ENCODE data around the gene CWC25. TPM values are rescaled to one million over a fixed set of nuclear protein-coding genes. Genes with fewer than 3 reads are reported as not detected.
A peak's percentile ranks its signal among the peaks of the same experiment; 100 is the strongest.

CWC25 gene
- total and polyA plus RNA-seq, 2 experiments from 2014 or later: 9.4 to 14.6 TPM

DNA sequence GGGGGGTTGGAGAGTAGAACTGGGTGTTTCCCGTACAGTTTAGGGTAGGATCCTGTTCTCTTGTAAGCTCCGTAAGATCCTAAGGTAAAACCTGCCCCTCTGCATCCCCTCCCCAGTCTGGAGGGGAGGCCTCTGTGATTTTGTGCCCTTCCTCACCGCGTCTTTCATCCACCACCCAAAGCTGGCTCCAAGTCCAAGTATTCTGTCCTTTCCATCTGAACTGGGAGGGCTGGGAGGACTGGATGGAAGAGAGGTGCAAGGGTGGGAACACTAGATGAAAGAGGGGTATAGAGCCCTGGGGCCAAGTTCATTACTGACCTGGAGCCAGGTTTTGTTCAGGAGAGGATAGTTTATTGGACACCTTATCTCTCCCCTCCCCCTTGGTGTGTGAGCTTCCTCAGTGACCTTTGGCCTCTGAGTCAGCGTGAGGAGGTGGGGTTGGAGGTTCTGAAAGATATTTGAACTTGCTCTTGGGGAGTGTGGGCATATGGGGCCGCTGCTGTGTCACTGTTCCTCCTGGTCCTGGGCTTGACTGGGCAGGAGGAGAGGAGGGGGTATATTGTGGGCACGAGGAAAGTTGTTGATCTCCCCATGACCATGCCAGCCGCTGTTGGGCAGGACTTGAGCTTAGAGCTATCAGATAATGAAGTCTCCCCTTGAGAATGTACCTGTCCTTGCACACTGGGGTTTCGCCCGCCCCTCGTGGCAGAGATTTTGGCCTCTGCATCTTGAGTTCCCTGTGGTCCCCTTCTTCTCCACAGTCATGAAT, 46.3 kb upstream of the CWC25 start:
- peak overlapping the region; percentile 82 for H3K27ac ChIP-seq
- TF ChIP-seq, protein P1, sequence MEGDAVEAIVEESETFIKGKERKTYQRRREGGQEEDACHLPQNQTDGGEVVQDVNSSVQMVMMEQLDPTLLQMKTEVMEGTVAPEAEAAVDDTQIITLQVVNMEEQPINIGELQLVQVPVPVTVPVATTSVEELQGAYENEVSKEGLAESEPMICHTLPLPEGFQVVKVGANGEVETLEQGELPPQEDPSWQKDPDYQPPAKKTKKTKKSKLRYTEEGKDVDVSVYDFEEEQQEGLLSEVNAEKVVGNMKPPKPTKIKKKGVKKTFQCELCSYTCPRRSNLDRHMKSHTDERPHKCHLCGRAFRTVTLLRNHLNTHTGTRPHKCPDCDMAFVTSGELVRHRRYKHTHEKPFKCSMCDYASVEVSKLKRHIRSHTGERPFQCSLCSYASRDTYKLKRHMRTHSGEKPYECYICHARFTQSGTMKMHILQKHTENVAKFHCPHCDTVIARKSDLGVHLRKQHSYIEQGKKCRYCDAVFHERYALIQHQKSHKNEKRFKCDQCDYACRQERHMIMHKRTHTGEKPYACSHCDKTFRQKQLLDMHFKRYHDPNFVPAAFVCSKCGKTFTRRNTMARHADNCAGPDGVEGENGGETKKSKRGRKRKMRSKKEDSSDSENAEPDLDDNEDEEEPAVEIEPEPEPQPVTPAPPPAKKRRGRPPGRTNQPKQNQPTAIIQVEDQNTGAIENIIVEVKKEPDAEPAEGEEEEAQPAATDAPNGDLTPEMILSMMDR (IDR thresholded peaks at IDR 0.05; ENCODE audit: low read depth, low read length): peak; percentile 6
- no peaks in the 10 kb centered on the region for H3K9me3 ChIP-seq (ENCODE audit: low read depth)
- H3K4me1 ChIP-seq (ENCODE audit: low read depth): peaks cover 29% of the 10 kb centered on the region
- no peaks in the 10 kb centered on the region for H3K27me3 ChIP-seq
- no peaks in the 10 kb centered on the region for H3K36me3 ChIP-seq
- peak; percentile 52 to 69 for DNase-seq (ENCODE audit: low read depth in 1 of 2, low spot score in 1 of 2)
- peak overlapping the region; percentile 66 for H3K4me3 ChIP-seq

DNA sequence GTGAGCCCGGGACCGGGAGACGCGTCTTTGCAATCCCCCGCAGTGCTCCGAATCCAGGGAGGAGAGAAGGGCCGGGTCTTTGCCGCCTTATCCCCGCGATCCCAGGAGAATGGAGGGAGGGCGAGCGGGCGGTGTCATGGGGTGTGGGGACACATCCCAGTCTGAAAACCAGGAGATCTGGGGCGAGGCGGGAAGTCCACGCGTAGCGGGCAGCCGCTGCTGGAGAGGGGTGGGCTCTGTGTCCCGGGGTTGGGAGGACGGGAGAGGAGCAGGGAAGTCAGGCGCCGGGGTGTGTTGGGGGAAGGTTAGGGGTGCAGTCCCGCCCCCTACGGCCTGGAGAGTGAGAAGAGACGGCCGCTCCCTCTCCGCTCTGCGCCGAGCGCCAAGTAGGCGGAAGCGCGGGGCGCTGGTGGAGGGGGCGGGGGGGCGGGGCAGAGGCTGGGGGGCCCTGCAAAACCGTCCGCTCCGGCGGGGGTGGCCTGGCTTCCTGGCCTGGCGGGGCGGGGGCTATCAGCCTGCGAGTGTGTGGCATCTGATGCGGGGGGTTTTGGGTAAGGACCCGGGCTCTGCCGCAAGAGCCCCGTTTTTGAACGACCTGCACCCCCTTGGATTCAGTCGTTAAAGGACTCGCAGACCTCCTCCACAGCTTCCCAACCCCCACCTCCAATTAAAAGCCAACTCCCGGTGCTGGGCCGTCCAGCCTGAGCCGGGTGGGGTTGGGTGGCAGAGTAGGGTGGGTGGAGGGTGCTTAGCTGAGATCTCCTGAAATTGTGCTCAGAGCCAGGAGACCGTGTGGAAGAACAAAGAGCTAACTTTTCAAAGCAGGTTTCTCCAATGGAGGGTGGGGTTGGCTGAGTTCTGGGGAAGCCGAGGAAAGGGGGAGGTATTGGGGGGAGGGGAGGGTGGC, 45.4 kb upstream of the CWC25 start:
- TF ChIP-seq, protein P1 (IDR thresholded peaks at IDR 0.05; ENCODE audit: low read depth, low read length): no peak
- H3K27ac ChIP-seq: peak overlapping the region; percentile 82
- H3K4me3 ChIP-seq: peak overlapping the region; percentile 66
- no peaks in the 10 kb centered on the region for H3K9me3 ChIP-seq (ENCODE audit: low read depth)
- peaks cover 29% of the 10 kb centered on the region for H3K4me1 ChIP-seq (ENCODE audit: low read depth)
- H3K27me3 ChIP-seq: no peaks in the 10 kb centered on the region
- DNase-seq (ENCODE audit: low read depth in 1 of 2, low spot score in 1 of 2): peak; percentile 65 to 67
- H3K36me3 ChIP-seq: no peaks in the 10 kb centered on the region

DNA sequence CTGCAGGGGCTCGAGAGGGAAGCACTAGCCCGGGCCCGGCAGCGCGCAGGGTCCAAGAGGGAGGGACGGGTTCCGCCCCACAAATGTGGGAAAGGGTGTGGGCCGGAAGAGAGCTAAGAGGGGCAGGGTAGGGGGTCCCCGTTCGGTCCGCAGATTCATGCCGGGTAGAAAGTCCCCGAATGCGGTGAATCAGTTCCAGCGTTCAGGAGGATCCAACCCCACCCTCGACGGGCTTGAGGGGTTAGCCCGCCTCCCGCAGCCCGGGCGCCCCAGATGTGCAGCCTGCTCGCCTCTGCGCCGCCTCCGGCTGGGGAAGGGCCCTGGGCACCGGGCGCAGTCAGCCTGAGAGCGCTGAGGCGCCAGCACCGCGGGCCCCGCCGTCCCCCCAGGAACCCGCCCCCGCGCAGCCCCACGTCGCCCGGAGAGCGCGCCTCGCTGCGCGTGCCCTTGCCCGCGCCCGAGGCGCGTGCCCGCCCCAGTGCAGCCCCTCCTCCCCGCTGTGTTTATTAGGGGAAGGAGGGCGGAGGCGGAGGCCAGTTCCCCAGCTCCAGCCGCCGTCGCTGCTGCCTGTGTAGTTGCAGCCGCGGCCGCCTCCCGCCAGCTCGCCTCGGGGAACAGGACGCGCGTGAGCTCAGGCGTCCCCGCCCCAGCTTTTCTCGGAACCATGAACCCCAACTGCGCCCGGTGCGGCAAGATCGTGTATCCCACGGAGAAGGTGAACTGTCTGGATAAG, 44.6 kb upstream of the CWC25 start, which contains the start of gene LASP1:
Gene LASP1 (plus strand): TSS at position 533 of the 733 bp plus-strand sequence. CDS start 132 bp downstream, at position 665.
- no peaks in the 10 kb centered on the region for H3K36me3 ChIP-seq
- H3K27me3 ChIP-seq: no peaks in the 10 kb centered on the region
- peak within 1 kb of the TSS; percentile 82 for H3K27ac ChIP-seq
- TF ChIP-seq, protein P1 (IDR thresholded peaks at IDR 0.05; ENCODE audit: low read depth, low read length): no peak
- no peaks in the 10 kb centered on the region for H3K9me3 ChIP-seq (ENCODE audit: low read depth)
- DNase-seq (ENCODE audit: low read depth in 1 of 2, low spot score in 1 of 2): peak; percentile 92 to 93
- peaks cover 21% of the 10 kb centered on the region for H3K4me1 ChIP-seq (ENCODE audit: low read depth)
- peak within 1 kb of the TSS; percentile 66 for H3K4me3 ChIP-seq

DNA sequence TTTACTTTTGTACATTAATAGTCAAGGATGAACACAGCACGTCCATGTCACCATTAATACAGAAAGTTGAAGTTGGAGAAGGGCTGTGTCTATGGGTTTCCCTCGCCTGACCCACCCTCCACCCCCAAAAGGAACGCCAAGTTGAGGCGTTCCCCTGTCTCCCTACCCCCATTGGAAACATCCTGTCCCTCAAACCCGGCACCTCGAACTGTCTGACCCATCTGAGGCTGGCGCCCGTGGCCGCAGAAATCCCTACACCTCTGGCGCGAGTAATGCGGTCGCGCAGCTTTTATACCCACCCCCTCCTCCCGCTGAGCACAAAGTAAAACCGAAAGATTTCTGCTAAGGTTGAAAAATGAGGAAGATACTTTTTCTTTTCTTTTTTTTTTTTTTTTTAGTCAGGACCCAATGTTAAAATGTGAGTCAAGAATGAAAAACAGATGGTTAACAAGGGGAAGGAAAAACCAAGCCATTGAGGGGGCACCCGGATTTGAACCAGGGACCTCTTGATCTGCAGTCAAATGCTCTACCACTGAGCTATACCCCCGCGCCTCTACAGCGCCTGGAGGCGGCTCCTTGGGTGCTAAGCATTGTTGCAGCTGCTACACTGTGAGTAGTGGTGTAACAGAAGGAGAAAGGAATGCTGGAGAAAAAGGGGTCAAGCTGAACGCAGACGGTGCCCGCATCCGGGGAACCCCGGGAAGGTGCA, 43.9 kb upstream of the CWC25 start:
- TF ChIP-seq, protein P1 (IDR thresholded peaks at IDR 0.05; ENCODE audit: low read depth, low read length): peak; percentile 37
- Histone ChIP-seq H3K4me3 (peak overlapping the region; percentile 66), H3K4me1 (ENCODE audit: low read depth) (peaks cover 14% of the 10 kb centered on the region), H3K27me3 (no peaks in the 10 kb centered on the region), H3K27ac (peak overlapping the region; percentile 82), H3K36me3 (no peaks in the 10 kb centered on the region), H3K9me3 (ENCODE audit: low read depth) (no peaks in the 10 kb centered on the region)
- peak; percentile 82 to 90 for DNase-seq (ENCODE audit: low read depth in 1 of 2, low spot score in 1 of 2)
